ENCODE results near the gene HRNR. TPM values are rescaled to one million over a fixed set of nuclear protein-coding genes. Genes with fewer than 3 reads are reported as not detected.
A peak's percentile ranks its signal among the peaks of the same experiment; 100 is the strongest.

Gene HRNR
- total and polyA plus RNA-seq, 8 donors = 0.45 TPM; not detected in 7

GRCh38 chr1:152244576-152245273, 20.7 kb upstream of the HRNR start:
- no peaks in the 10 kb centered on the region for H3K4me1 ChIP-seq
- no peaks in the 10 kb centered on the region for H3K27me3 ChIP-seq
- H3K36me3 ChIP-seq = no peaks in the 10 kb centered on the region
- TF ChIP-seq POLR2A (IDR thresholded peaks at IDR 0.05) (no peak), EP300 (IDR thresholded peaks at IDR 0.05) (no peak), CTCF (IDR thresholded peaks at IDR 0.05) (no peak), POLR2AphosphoS5 (IDR thresholded peaks at IDR 0.05) (no peak)
- intact Hi-C loops (cut with DNase I; ENCODE audit: low total_unique reads) = no loop called here
- DNase-seq = no peak
- H3K4me3 ChIP-seq = no peak overlapping the region
- 62 to 77% (median 68%) methylated on average over 2 of the region's 2 CpGs for WGBS, 5 donors
- H3K27ac ChIP-seq = no peak overlapping the region
- H3K9me3 ChIP-seq = no peaks in the 10 kb centered on the region

GRCh38 chr1:152237093-152237492, 13.1 kb upstream of the HRNR start:
- Histone ChIP-seq H3K4me1 (no peaks in the 10 kb centered on the region), H3K27me3 (no peaks in the 10 kb centered on the region), H3K36me3 (no peaks in the 10 kb centered on the region), H3K4me3 (no peak overlapping the region), H3K27ac (no peak overlapping the region), H3K9me3 (peaks cover 0 to 4% (median 0%) of the 10 kb centered on the region in 4 donors)
- intact Hi-C loops (cut with DNase I; ENCODE audit: low total_unique reads) = no loop called here
- TF ChIP-seq POLR2A (IDR thresholded peaks at IDR 0.05) (no peak), CTCF (IDR thresholded peaks at IDR 0.05) (no peak), POLR2AphosphoS5 (IDR thresholded peaks at IDR 0.05) (no peak), EP300 (IDR thresholded peaks at IDR 0.05) (no peak)
- no peak for DNase-seq
- 65 to 87% (median 82%) methylated on average over 1 of the region's 1 CpG for WGBS, 5 donors

- Histone ChIP-seq H3K36me3 (no peaks in the 10 kb centered on the region), H3K27me3 (no peaks in the 10 kb centered on the region), H3K9me3 (no peaks in the 10 kb centered on the region), H3K27ac (no peak overlapping the region), H3K4me1 (no peaks in the 10 kb centered on the region), H3K4me3 (no peak overlapping the region)
- no peak for DNase-seq
- WGBS, 5 donors = 63 to 78% (median 75%) methylated on average over 3 of the region's 3 CpGs
- intact Hi-C loops (cut with DNase I; ENCODE audit: low total_unique reads) = no loop called here
- TF ChIP-seq POLR2A (IDR thresholded peaks at IDR 0.05) (no peak), CTCF (IDR thresholded peaks at IDR 0.05) (no peak), EP300 (IDR thresholded peaks at IDR 0.05) (no peak), POLR2AphosphoS5 (IDR thresholded peaks at IDR 0.05) (no peak)
Measured at GRCh38 chr1:152228831-152229230, 4.8 kb upstream of the HRNR start.

- no peak overlapping the region for H3K27ac ChIP-seq
- no peaks in the 10 kb centered on the region for H3K9me3 ChIP-seq
- no peaks in the 10 kb centered on the region for H3K27me3 ChIP-seq
- H3K4me3 ChIP-seq = no peak overlapping the region
- H3K4me1 ChIP-seq = no peaks in the 10 kb centered on the region
- H3K36me3 ChIP-seq = no peaks in the 10 kb centered on the region
- peak in 1 of 2 donors; percentile 9 for DNase-seq
- TF ChIP-seq EP300 (IDR thresholded peaks at IDR 0.05) (no peak), CTCF (IDR thresholded peaks at IDR 0.05) (no peak), POLR2AphosphoS5 (IDR thresholded peaks at IDR 0.05) (no peak), POLR2A (IDR thresholded peaks at IDR 0.05) (no peak)
- intact Hi-C loops (cut with DNase I; ENCODE audit: low total_unique reads) = no loop called here
- 74 to 92% (median 83%) methylated on average over 1 of the region's 1 CpG for WGBS, 5 donors
Measured at GRCh38 chr1:152227310-152227928, 3.4 kb upstream of the HRNR start.
